Motor neuron (in vitro differentiated cells): ENCODE results near the gene GOLT1A. TPM values are rescaled to one million over a fixed set of nuclear protein-coding genes. Genes with fewer than 3 reads are reported as not detected.

Source experiments
- ATAC-seq, 8 experiments: fragments of 200-7000 bp; cut with Tn5 transposase; replicated peaks in 6 of 8; 2 replicates each; pipeline ENCODE4 v1.8.0; 2021; ENCODE audit warnings: mild to moderate bottlenecking in 8 of 8, moderate library complexity in 8 of 8
- H3K27ac ChIP-seq, 2 donors: fragments of 250-450 bp; sonication (Bioruptor Pico); 2 replicates each; pipeline ENCODE4 v1.9.0; 2021; ENCODE audit warnings: antibody characterized with exemption in 2 of 2, mild to moderate bottlenecking in 2 of 2, moderate library complexity in 1 of 2
- H3K4me1 ChIP-seq, 2 donors: fragments of 250-450 bp; sonication (Bioruptor Pico); replicated peaks in 1 of 2; 2 replicates each; pipeline ENCODE4 v1.6.1; 2021; ENCODE audit warnings: antibody characterized with exemption in 2 of 2, mild to moderate bottlenecking in 2 of 2, moderate library complexity in 1 of 2
- H3K4me3 ChIP-seq, 5 donors: fragments of 250-450 bp; sonication (Bioruptor Pico); 2 replicates each; pipeline ENCODE4 v1.9.0; 2021; ENCODE audit warnings: antibody characterized with exemption in 5 of 5, mild to moderate bottlenecking in 5 of 5, moderate library complexity in 4 of 5
- WGBS, 10 experiments: fragments of 450-650 bp; shearing (Covaris generic); methylation state at CpG; one replicate each; pipeline ENCODE4 v1.0.0; 2022; 5-methylcytosine and 5-hydroxymethylcytosine counted together
- in situ Hi-C, 9 experiments: fragments of 400-800 bp; cut with MboI; loops; one replicate each; pipeline ENCODE4 v1.15.0; 2021; ENCODE audit warnings: low sequenced_read_pairs in 9 of 9, low pct_unique_long_range_greater_than_20kb in 2 of 9; ENCODE audit not compliant: unreplicated experiment in 9 of 9
- total RNA-seq, 8 experiments: library from RNA; unstranded; fragments of 300-600 nt; gene quantifications; 2 replicates each; pipeline versions ENCODE4 v1.2.3 to v1.2.4, GENCODE V29; 2022

Gene GOLT1A
- total RNA-seq, 8 experiments from 2014 or later = 0.46 to 2.3 (median 0.54) TPM; not detected in 2

GRCh38 chr1:204207136-204207616, 6.6 kb downstream of the GOLT1A start:
- no peak overlapping the region for H3K27ac ChIP-seq
- 0 to 60% (median 25%) methylated on average over 1 to 11 of the region's 13 CpGs; no CpG with 5 or more reads in 3 of the 10 experiments for WGBS, 10 experiments
- in situ Hi-C loops = loop anchor here in 1 of 9 experiments (25.0 kb wide), 1 partner anchor 180 kb away; no protein-coding TSS in a partner anchor
- ATAC-seq = peak; percentile 95 to 99 (median 98)
- H3K4me1 ChIP-seq = peaks cover 0 to 5% of the 10 kb centered on the region in 2 donors
- H3K4me3 ChIP-seq = no peak overlapping the region

GRCh38 chr1:204206121-204206520, 7.7 kb downstream of the GOLT1A start:
- Histone ChIP-seq H3K4me1 (peaks cover 0 to 5% of the 10 kb centered on the region in 2 donors), H3K27ac (no peak overlapping the region), H3K4me3 (no peak overlapping the region)
- WGBS, 10 experiments = 0 to 83% (median 54%) methylated on average over 1 to 2 of the region's 2 CpGs; no CpG with 5 or more reads in 1 of the 10 experiments
- ATAC-seq = peak in 1 of 8 experiments; percentile 36
- in situ Hi-C loops = loop anchor here in 1 of 9 experiments (25.0 kb wide), 1 partner anchor 181 kb away; no protein-coding TSS in a partner anchor

- in situ Hi-C loops = loop anchor here in 1 of 9 experiments (25.0 kb wide), 1 partner anchor 182 kb away; no protein-coding TSS in a partner anchor
- Histone ChIP-seq H3K4me3 (no peak overlapping the region), H3K4me1 (peaks cover 0 to 5% of the 10 kb centered on the region in 2 donors), H3K27ac (no peak overlapping the region)
- no peak for ATAC-seq
These were observed 8.3 kb downstream of the GOLT1A start for GRCh38 chr1:204205486-204205885.

- WGBS, 10 experiments = 60 to 100% (median 92%) methylated on average over 1 to 2 of the region's 2 CpGs
- in situ Hi-C loops = loop anchor here in 1 of 9 experiments (25.0 kb wide), 1 partner anchor 182 kb away; no protein-coding TSS in a partner anchor
- ATAC-seq = no peak
- Histone ChIP-seq H3K4me1 (peaks cover 0 to 5% of the 10 kb centered on the region in 2 donors), H3K4me3 (no peak overlapping the region), H3K27ac (no peak overlapping the region)
These were observed 8.8 kb downstream of the GOLT1A start for GRCh38 chr1:204204944-204205343.

GRCh38 chr1:204203206-204203767, 10.5 kb downstream of the GOLT1A start:
- 71 to 93% (median 80%) methylated on average over 1 to 5 of the region's 5 CpGs; no CpG with 5 or more reads in 3 of the 10 experiments for WGBS, 10 experiments
- Histone ChIP-seq H3K4me3 (no peak overlapping the region), H3K27ac (no peak overlapping the region), H3K4me1 (peaks cover 8 to 10% of the 10 kb centered on the region in 2 donors)
- in situ Hi-C loops = loop anchor here in 1 of 9 experiments (25.0 kb wide), 1 partner anchor 184 kb away; no protein-coding TSS in a partner anchor
- ATAC-seq = no peak

- in situ Hi-C loops = loop anchor here in 1 of 9 experiments (25.0 kb wide), 1 partner anchor 185 kb away; no protein-coding TSS in a partner anchor
- 0 to 100% (median 69%) methylated on average over 1 to 4 of the region's 4 CpGs; no CpG with 5 or more reads in 4 of the 10 experiments for WGBS, 10 experiments
- H3K27ac ChIP-seq = no peak overlapping the region
- no peak overlapping the region for H3K4me3 ChIP-seq
- no peak for ATAC-seq
- H3K4me1 ChIP-seq = peaks cover 8 to 10% of the 10 kb centered on the region in 2 donors
These were observed 11.3 kb downstream of the GOLT1A start for GRCh38 chr1:204202481-204202880.

GRCh38 chr1:204201348-204202040, 12.3 kb downstream of the GOLT1A start:
- 48 to 100% (median 79%) methylated on average over 1 to 12 of the region's 12 CpGs; no CpG with 5 or more reads in 1 of the 10 experiments for WGBS, 10 experiments
- Histone ChIP-seq H3K27ac (no peak overlapping the region), H3K4me1 (peaks cover 8 to 14% of the 10 kb centered on the region in 2 donors), H3K4me3 (no peak overlapping the region)
- no peak for ATAC-seq
- in situ Hi-C loops = loop anchor here in 1 of 9 experiments (25.0 kb wide), 1 partner anchor 186 kb away; no protein-coding TSS in a partner anchor

- Histone ChIP-seq H3K4me3 (no peak overlapping the region), H3K27ac (no peak overlapping the region), H3K4me1 (peaks cover 14 to 19% of the 10 kb centered on the region in 2 donors)
- WGBS, 10 experiments = 68 to 100% (median 84%) methylated on average over 1 to 9 of the region's 9 CpGs; no CpG with 5 or more reads in 2 of the 10 experiments
- ATAC-seq = no peak
- in situ Hi-C loops = loop anchor here in 1 of 9 experiments (25.0 kb wide), 1 partner anchor 313 kb away; the partner anchor contains the start of gene MDM4
These were observed 14.2 kb downstream of the GOLT1A start for GRCh38 chr1:204199579-204199978.

GRCh38 chr1:204198348-204199340, 15.1 kb downstream of the GOLT1A start:
- H3K4me1 ChIP-seq = peaks cover 14 to 19% of the 10 kb centered on the region in 2 donors
- 0 to 76% (median 58%) methylated on average over 1 to 11 of the region's 18 CpGs; no CpG with 5 or more reads in 3 of the 10 experiments for WGBS, 10 experiments
- no peak overlapping the region for H3K27ac ChIP-seq
- in situ Hi-C loops = loop anchor here in 1 of 9 experiments (25.0 kb wide), 1 partner anchor 314 kb away; the partner anchor contains the start of gene MDM4
- ATAC-seq = peak in 7 of 8 experiments; percentile 41 to 86 (median 83)
- no peak overlapping the region for H3K4me3 ChIP-seq

GRCh38 chr1:204197068-204197467, 16.7 kb downstream of the GOLT1A start:
- WGBS, 10 experiments = 57 to 82% (median 76%) methylated on average over 1 to 4 of the region's 5 CpGs; no CpG with 5 or more reads in 2 of the 10 experiments
- Histone ChIP-seq H3K4me3 (no peak overlapping the region), H3K27ac (no peak overlapping the region), H3K4me1 (peaks cover 14 to 19% of the 10 kb centered on the region in 2 donors)
- no peak for ATAC-seq
- in situ Hi-C loops = loop anchor here in 1 of 9 experiments (25.0 kb wide), 1 partner anchor 315 kb away; the partner anchor contains the start of gene MDM4

GRCh38 chr1:204196068-204196795, 17.6 kb downstream of the GOLT1A start, which contains the start of gene KISS1:
KISS1 (minus strand) TSS chr1:204196491; CDS start chr1:204192876, 3,615 bp downstream.
- Histone ChIP-seq H3K4me3 (no peak within 1 kb of the TSS), H3K4me1 (peaks cover 14 to 25% of the 10 kb centered on the region in 2 donors), H3K27ac (no peak within 1 kb of the TSS)
- peak in 4 of 8 experiments; percentile 13 to 33 (median 20) for ATAC-seq
- in situ Hi-C loops = loop anchor here in 1 of 9 experiments (25.0 kb wide), 1 partner anchor 316 kb away; the partner anchor contains the start of gene MDM4
- WGBS, 10 experiments = 18 to 100% (median 62%) methylated on average over 1 to 14 of the region's 18 CpGs; no CpG with 5 or more reads in 3 of the 10 experiments
